IPS DF 4.7 (cell line): Measurements from ENCODE around the gene CELSR1.
"Not testable (repeated sequence)": the region's sequence is repeated elsewhere in the genome, so short reads cannot be mapped to it uniquely, and the experiment has no call there.

Source experiments
- DNase-seq: peaks from one replicate; pipeline ENCODE4 v3.0.0-alpha.2; 2013; ENCODE audit warnings: low spot score; ENCODE audit errors: extremely low read depth

Gene CELSR1

DNA sequence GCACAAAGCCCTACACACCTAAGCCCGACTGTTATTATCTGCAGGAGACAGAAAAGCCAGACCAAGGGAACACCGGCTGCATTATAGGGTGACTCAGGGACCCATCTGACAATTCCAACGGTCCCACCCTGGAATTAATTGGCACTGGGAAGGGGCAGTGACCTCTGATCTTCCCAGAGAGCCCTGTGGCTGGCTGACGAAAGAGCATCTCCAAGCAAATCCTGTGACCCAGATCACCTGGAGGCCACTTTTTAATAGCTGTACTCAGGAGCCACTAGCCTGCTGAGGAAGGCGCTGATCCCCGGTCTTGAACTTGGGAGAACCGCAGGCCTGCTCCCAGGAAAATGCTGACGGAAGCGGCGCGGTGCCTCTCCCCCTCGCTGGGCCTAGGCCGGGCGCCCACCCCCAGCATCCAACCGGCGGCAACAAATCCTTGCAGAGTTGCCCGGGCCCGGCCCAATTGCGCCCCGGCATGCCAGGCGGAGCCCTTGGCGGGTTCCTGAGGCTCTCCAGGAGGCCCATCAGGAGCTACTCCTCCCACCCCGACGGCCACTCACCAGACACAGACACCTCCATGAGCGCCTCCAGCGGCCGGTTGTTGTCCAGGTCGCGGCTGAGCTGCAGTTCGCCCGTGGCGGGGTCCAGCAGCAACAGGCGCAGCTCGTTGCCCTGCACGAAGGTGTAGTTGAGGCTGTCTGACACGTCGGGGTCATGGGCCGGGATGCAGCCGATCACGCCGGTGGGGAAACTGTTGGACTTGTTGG is 4.2 kb downstream of the CELSR1 start:
- no peak for DNase-seq

DNA sequence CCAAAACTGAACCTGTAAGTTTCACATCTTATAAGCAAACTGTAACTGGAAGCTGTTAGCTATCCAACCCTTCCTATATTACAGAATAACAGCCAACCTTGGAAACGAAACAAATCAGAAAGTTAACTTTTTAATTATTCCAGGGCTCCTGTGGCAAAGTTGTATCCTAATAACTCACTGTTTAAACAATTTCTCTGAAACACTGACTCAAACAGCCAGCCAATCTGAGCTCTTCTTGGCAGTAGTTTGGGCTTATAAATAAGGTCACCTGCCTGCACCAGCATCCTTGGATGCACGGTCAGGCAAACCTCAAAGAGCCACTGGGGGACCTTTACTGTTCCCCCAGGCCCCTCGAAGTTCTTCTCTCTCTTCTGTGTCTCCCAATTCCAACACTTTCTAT is 5.0 kb downstream of the CELSR1 start:
- no peak for DNase-seq

DNA sequence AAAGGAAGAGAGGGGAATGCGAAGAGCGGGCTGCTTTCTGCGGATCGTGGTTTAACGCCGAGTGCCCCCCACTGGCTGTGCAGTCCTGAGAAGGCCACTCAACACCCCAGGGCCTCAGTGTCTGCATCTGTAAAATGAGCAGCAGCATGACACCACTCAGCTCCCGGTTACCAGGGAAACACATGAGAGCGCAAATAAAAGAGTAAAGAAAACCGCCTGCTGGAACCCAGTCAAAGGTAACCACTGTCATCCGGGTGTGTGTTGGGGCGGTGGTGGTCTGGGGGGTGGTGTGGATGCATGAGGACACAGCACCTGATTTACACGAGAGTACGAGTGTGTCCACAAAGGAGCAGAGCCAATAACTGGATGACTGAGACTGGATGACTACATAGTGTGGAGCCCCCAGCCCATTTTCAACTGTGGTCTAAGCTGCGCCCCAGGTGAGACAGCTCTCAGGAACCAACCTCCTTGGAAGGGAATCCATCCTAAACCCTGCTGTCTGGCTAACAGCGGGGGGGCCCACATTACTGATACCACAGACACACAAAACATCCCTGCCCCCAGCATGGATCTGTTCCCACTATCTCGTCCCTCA is 5.7 kb downstream of the CELSR1 start:
- no peak for DNase-seq

DNA sequence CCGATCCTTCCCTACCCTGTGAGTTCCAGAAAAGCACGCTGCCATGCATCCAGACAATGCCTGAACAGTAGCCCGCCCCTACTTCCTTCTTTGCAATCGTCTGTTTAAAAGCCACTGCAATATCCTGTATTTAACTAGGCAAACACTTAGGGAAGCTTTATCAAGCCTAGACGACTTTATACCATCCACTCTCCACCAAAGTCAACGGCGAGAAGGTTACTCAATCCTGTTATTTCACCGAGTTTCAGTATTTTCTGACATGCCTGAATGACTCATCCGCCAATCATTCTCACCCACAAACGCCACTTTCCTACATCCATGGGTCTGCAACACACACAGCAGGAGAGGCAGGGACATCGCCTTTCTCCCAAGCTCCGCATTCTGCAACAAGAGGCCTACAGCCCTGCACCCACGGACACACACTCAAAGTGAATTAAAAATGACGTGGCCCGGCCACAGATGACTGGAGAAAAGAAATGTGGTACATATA is 9.3 kb downstream of the CELSR1 start:
- DNase-seq: no peak

DNA sequence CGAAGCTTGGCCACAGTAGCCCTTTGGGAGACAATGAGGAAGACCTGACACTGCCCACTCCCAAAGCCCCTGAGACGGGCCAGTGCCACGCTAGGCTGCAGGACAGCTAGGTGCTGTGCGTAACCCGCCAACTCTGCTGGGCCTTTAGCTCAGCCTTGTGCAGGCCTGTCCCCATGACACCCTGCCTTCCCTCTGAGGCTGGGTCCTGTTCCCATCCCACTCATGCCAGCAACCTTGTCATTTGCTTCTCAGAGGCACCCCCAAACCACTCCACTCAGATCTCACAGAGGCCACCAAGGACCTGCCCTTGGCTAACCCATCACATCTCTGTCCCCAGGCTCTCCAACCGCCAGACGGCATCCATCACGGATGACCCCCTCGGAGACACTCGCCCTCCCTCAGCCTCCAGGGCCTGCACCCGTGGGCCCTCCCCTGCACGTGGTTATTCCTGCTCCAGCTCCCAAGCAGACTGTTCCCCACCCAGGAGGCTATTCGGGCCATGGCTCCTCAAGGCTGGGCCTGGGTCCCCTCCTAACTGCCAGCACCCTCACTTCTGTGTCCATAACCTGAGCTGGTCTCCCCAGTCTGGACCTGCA is 11.1 kb downstream of the CELSR1 start:
- DNase-seq: no peak

DNA sequence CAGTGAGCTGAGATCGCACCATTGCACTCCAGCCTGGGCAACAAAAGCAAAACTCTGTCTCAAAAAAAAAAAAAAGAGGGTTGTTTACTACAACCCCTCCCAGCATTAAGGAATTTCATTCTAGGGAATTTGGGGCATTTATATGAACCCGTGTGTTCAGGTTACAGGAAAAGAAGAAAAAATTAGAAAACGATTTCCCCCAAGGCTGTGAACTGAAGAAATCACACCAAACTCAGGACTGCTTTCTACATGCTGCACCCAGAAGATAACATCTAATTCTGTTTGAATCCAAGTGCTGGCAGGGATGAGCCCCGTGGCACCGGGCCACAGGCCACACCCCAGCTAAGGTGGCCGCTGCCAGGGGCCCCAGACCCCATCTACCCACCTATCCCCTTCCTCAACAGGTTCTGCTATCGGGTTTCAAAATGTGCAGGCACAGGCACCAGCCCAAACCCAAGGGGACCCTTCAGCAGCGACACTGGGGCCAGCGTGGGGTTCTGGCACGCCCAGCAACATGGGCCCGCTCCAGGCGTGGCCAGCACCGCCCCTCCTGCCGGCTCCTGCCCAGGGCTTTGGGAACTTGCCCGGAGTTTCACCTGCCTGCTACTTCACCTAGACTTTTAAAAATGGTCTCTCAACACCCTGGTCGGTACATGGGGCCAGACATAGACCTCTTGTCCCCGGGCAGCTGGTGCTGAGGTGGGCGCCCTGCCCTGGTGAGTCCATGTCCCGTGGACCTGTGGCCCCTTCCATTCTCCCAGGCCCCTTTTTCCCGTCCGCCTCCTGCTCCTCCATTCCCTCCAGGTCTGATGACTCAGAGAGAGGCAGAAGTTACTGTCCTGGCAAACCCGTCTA is 11.8 kb downstream of the CELSR1 start:
- no peak for DNase-seq

DNA sequence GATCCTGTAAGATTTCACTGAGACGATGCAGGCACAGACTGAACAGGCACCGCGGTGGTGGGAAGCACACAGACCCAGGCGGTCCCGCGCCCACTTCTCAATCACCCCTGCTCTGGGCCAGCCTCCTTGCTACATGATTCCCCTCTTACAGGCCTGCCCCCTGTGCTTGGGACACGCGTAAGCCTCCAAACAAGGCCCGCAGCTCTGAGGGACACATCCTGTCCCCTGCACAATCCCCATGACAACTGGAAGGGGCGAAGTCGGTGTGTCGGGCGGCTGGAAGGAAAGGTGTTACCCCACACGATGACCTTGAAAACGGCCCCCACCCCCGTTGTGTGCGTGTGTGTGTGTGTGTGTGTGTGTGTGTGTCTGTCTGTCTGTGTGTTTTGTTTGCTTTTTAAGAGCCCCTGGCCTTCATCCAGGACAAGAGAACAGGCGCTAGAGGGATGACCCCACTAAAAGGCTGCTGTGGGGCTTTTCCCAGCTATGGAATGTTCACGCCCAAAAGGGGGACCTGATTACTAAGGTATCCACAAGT is 13.1 kb downstream of the CELSR1 start:
- no peak for DNase-seq

DNA sequence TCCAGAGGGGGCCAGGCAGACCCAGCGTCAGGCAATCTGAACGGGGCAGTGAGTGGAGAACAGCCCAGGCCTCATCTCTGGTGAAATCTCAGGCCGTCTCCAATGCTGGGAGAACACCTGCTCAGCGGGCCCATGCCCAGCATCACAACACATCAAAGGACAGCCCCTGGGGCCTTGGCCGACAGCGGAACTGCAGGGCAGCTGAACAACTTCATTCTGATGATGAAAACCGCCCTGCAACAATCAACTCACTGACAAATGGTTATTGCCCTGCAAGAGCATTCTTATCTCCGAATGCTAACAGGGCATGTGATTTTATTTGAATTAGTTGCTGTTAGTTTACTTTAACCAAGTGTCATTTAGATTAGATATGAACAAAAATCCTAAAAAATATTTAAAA is 14.6 kb downstream of the CELSR1 start:
- no peak for DNase-seq

DNA sequence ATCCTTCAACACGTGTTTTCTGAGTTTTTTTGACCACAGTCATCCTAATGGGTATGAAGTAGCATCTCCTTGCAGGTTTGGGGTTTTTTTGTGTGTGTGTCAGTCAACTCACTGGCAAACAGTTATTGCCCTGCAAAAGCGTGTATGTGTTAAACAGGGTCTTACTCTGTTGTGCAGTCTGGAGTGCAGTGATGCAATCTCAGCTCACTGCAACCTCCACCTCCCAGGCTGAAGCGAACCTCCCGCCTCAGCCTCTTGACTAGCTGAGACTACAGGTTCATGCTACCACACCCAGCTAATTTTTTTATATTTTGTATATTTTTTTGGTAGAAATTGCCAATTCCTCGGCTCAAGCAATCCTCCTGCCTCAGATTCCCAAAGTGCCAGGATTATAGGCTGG is 15.4 kb downstream of the CELSR1 start:
- no peak for DNase-seq

DNA sequence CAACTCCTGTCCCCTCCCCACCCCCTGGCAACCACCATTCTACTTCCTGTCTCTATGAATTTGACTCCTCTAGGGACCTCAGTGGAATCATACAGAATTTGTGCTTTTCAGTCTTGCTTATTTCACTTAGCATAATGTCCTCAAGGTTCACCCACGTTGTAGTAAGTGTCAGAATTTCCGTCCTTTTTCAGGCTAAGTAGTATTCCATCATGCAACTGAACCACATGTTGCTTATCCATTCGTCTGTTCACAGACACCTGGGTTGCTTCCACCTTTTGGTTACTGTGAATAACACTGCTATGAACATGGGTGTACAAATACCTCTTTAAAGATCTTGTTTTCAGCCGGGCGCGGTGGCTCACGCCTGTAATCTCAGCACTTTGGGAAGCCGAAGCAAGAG is 16.5 kb downstream of the CELSR1 start:
- no peak for DNase-seq

DNA sequence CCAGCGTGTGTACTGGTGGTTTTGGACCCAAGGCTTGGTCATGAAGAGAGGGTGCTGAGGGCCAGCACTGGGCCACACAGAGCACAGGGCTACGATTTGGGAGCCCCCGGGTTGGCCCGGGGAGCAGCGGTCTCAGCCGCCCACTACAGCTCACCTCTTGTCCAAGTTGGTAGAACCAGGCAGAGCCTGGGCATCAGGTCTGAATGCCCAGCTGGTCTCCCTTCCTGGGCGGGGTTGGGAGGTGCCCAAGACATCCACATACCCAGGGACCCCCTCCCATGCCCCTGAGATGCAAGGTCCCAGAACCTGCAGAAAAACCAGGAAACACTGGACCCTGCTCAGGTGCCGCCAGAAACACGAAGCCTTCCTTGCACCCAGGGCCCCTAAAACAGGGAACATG is 18.0 kb downstream of the CELSR1 start:
- no peak for DNase-seq

DNA sequence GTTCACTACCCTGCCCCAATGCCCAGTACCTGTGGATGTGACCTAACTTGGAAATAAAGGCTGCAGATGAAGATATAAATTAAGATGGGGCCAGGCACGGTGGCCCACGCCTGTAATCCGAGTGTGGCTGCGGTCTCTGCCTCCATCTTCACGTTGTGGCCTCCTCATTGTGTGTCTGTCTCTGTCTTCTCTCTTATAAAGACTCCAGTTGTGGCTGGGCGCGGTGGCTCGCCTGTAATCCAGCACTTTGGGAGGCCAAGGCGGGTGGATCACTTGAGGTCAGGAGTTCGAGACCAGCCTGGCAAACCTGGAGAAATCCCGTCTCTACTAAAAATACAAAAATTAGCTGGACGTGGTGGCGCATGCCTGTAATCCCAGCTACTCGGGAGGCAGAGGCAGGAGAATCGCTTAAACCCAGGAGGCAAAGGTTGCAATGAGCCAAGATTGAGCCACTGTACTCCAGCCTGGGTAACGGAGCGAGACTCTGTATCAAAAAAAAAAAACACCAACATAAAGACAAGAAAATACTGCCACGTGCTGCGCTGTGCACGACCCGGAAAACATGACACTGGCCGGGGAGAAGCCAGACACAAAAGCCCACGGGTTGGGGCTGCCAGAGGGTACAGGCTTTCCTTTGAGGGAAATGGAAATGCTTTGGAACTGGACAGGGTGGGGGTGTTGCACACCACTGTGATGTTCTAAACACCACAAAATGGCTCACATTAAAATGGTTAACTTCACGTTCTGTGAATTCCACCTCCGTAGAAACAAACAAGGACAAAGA is 18.7 kb downstream of the CELSR1 start:
- DNase-seq: no peak

DNA sequence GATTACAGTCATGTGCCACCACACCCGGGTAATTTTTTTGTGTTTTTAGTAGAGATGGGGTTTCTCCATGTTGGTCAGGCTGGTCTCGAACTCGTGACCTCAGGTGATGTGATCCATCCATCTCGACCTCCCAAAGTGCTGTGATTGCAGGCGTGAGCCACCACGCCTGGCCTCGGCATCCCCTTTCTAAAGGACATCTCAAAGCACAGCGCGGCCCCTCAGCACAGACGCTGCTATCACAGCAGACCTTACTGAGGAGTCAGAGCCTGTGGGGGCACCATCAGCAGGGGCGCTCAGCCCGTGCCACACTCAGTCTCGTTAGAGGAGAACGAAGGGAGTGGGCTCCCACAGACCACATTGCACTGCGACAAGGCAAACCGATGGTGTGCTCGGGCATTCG is 19.4 kb downstream of the CELSR1 start:
- no peak for DNase-seq

DNA sequence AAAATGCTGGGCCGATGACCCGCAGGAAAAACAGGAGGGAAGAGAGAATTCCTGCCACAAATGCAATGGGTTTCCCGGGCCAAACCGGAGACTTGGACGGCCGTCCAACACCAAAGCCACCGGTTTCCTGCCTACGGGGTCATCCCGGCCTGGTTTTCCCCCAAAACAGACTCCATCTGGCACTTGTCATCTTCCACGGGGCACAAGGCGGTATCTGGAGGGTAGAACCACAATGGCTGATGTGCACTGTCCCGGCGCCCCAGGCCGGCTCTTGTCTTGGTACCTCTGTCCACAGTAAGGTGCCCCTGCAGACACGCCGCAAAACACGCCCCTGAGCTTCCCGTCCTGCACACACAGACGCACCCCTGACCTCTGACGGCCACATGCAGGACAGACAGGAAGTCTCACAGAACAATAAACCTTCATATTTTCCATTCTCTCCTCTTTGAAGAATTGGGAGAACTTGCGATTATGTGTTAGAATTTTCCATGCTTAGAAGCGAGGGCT is 20.1 kb downstream of the CELSR1 start:
- DNase-seq: no peak

DNA sequence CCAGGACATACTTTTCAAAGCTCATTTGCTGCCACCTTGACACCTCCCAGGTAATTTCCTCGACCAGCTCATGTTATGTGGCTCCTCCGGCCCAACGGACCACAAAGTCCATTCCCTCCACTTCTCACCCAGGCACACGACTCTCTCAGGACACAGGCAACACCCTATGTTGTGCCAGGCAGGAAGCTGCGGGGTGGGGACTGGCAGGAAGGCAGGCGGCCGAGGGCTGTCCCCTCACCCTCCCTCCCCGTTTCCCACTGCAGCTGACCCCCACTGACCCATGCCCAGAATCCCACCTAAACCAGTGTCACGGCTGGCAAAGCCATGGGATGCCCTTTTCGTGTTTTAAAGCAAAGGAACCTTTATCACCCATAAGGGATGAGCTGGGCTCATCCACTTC is 20.8 kb downstream of the CELSR1 start:
- no peak for DNase-seq

DNA sequence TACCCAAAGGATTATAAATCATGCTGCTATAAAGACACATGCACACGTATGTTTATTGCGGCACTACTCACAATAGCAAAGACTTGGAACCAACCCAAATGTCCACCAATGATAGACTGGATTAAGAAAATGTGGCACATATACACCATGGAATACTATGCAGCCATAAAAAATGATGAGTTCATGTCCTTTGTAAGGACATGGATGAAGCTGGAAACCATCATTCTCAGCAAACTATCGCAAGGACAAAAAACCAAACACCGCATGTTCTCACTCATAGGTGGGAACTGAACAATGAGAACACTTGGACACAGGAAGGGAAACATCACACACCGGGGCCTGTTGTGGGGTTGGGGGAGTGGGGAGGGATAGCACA is 21.3 kb downstream of the CELSR1 start:
- not testable (repeated sequence) for DNase-seq

DNA sequence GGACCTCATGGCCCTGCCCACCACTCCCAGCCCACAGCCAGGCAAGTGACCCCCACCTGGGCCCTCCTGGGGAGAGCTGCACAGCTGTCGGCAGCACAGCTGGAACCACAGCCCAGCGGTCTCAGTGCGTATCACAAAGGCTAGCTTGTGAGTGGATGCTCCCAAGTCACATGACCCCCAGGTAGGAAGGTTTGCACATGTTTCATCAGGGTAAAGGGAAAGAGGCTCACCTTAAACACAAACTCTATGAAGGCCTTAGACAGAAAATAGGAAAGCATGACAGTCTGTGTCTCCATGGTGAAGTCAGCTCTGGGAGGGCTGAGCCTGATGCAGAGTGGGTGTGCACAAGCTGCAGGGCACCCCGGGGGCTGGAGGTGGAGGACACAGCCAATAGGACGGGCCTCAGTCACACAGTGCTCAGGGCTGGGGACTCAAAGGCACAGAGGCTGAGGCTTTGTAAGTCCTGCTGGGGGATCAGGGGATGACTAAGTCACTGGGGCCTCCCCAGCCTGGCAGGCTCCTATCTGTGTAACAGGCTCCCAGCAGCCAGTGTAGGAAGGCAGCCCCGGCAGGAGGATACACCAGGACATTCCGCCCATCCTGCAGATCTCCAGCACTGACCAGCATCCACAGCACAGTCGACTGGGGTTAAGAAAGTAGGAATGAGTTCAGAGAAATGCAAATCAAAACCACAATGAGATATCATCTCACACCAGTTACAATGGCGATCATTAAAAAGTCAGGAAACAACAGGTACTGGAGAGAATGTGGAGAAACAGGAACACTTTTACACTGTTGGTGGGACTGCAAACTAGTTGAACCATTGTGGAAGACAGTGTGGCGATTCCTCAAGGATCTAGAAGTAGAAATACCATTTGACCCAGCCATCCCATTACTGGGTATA is 22.0 kb downstream of the CELSR1 start:
- DNase-seq: no peak

DNA sequence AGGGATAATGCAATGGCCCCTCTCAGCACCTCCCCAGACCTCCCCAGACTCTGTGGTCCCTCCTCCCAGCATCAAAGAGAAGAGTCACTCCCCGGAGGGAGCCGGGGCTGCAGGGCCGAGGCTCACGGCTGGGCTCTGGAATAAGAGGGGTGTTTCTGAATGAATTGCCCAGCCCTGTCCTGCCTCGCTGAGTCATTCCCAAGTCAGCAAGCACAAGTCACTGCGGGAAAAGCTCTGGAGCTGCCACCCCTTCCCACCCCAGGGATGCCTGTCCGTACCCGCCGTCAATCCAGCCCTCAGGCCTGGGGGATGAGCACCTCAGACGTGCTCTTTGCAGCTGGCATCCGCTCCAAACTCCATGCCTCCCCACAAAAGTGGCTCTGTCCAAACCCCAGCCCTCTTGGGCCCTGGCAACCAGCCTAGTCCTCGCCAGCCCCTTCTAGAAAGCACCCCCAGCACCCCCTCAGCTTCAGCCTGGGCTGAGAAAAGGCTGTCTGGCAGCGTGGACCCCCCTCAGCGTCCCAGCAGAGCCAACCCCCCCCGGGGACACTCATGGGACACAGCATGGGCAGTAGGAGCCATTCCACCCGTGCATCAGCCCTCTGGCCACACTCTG is 22.7 kb downstream of the CELSR1 start:
- no peak for DNase-seq

DNA sequence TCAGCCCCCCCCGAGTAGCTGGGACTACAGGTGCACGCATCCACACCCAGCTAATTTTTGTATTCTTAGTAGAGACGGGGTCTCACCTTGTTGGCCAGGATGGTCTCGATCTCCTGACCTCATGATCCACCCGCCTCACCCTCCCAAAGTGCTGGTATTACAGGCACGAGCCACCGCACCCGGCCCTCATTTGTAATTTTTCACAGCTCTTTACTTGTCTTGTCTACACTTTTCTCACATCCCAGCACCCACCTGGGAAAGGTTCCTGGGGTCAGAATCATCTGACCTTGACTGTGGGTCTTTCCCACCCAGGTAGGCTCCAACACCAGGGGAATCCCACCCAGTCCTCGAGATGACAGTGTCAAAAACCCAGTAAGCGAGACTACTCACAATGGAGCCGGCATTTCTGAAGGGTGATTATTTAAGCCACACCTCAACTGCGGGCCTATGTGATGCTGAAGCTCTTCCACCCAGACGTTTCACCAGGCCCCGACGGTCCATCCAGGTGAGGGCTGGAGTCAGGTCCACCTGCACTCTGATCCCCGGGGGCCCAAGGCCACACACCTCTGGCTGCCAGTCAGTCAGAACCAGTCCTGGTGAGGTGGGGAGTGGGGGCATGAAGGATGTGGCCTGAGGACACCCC is 23.4 kb downstream of the CELSR1 start:
- no peak for DNase-seq
